HG02870 (cell line): ENCODE data around the gene NMD3.

ENCODE experiments used
- ATAC-seq: cut with Tn5 transposase; IDR thresholded peaks from one replicate; pipeline ENCODE4 v1.9.1; 2021; ENCODE audit warnings: mild to moderate bottlenecking, moderate library complexity; ENCODE audit not compliant: unreplicated experiment

NMD3 gene

GRCh38 chr3:161230621-161231171 is 9.6 kb downstream of the NMD3 start:
- no peak for ATAC-seq

GRCh38 chr3:161231861-161232260 is 10.8 kb downstream of the NMD3 start:
- no peak for ATAC-seq

GRCh38 chr3:161233557-161233956 is 12.4 kb downstream of the NMD3 start:
- no peak for ATAC-seq

- no peak for ATAC-seq
Measured at GRCh38 chr3:161236240-161236639, 15.1 kb downstream of the NMD3 start.

- no peak for ATAC-seq
Measured at GRCh38 chr3:161239700-161240099, 18.6 kb downstream of the NMD3 start.

GRCh38 chr3:161244538-161244937 is 23.4 kb downstream of the NMD3 start:
- no peak for ATAC-seq

- no peak for ATAC-seq
Measured at GRCh38 chr3:161247049-161247448, 25.9 kb downstream of the NMD3 start.

GRCh38 chr3:161250116-161250515 is 29.0 kb downstream of the NMD3 start:
- ATAC-seq = no peak

GRCh38 chr3:161251716-161252115 is 30.6 kb downstream of the NMD3 start:
- ATAC-seq = no peak

GRCh38 chr3:161252143-161252542 is 31.0 kb downstream of the NMD3 start:
- ATAC-seq = no peak

GRCh38 chr3:161253711-161254110 is 32.6 kb downstream of the NMD3 start:
- no peak for ATAC-seq

- ATAC-seq = no peak
Measured at GRCh38 chr3:161254861-161255260, 33.8 kb downstream of the NMD3 start.

- ATAC-seq = no peak
Measured at GRCh38 chr3:161263057-161263456, 41.9 kb downstream of the NMD3 start.

- no peak for ATAC-seq
Measured at GRCh38 chr3:161264852-161265251, 43.7 kb downstream of the NMD3 start.

- ATAC-seq = no peak
Measured at GRCh38 chr3:161265916-161266571, 44.9 kb downstream of the NMD3 start.

GRCh38 chr3:161266731-161267150 is 45.6 kb downstream of the NMD3 start:
- no peak for ATAC-seq

- no peak for ATAC-seq
Measured at GRCh38 chr3:161267646-161268045, 46.5 kb downstream of the NMD3 start.

- no peak for ATAC-seq
Measured at GRCh38 chr3:161268601-161269000, 47.5 kb downstream of the NMD3 start.

- ATAC-seq = no peak
Measured at GRCh38 chr3:161270991-161271390, 49.9 kb downstream of the NMD3 start.

GRCh38 chr3:161271646-161272045 is 50.5 kb downstream of the NMD3 start:
- no peak for ATAC-seq

GRCh38 chr3:161272524-161272923 is 51.4 kb downstream of the NMD3 start:
- ATAC-seq = no peak

- ATAC-seq = no peak
Measured at GRCh38 chr3:161273589-161274218, 52.6 kb downstream of the NMD3 start.
